ENCODE results near the gene STK39. TPM values are rescaled to one million over a fixed set of nuclear protein-coding genes. Genes with fewer than 3 reads are reported as not detected.

Gene STK39
- total RNA-seq, 2 experiments from 2014 or later = 17.7 to 41.1 TPM

DNA sequence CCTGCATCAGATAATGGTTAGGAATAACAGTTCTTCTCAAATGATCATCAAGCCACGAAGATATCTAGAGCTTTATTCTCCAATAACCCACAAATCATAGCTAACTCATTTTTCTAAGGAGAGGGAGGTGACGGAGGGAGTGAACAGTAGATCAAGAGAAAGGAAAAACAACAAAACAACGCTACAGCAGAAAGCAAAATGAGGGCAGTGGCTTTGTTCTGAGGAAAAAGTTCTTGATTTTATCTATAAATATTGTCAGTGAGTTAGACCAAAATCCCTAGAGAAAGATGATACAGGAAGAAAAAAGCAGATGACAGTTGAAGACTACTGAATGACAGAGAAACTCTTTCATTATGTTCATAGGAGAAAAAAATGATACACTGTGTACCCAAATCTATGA is 71.0 kb downstream of the STK39 start:
- ChIA-PET CTCF (ENCODE audit: unreplicated experiment) (no interaction called here), POLR2A (interaction anchor here (1.0 to 1.5 kb wide), 2 partner anchors 11 to 25 kb away, joined by 3 to 4 read pairs; no protein-coding TSS in a partner anchor)
- H3K4me2 ChIP-seq (ENCODE audit: low read length) = no peak overlapping the region
- intact Hi-C loops (cut with micrococcal nuclease; ENCODE audit: unreplicated experiment) = no loop called here
- no peak overlapping the region for H3K4me3 ChIP-seq (ENCODE audit: low read depth, low read length, poor library complexity, severe bottlenecking)
- H4K20me1 ChIP-seq (ENCODE audit: insufficient read depth, low read length) = no peaks in the 10 kb centered on the region
- TF ChIP-seq, protein P1, sequence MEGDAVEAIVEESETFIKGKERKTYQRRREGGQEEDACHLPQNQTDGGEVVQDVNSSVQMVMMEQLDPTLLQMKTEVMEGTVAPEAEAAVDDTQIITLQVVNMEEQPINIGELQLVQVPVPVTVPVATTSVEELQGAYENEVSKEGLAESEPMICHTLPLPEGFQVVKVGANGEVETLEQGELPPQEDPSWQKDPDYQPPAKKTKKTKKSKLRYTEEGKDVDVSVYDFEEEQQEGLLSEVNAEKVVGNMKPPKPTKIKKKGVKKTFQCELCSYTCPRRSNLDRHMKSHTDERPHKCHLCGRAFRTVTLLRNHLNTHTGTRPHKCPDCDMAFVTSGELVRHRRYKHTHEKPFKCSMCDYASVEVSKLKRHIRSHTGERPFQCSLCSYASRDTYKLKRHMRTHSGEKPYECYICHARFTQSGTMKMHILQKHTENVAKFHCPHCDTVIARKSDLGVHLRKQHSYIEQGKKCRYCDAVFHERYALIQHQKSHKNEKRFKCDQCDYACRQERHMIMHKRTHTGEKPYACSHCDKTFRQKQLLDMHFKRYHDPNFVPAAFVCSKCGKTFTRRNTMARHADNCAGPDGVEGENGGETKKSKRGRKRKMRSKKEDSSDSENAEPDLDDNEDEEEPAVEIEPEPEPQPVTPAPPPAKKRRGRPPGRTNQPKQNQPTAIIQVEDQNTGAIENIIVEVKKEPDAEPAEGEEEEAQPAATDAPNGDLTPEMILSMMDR (conservative IDR thresholded peaks at IDR 0.05; ENCODE audit: low read length) = no peak
- TF ChIP-seq EZH2phosphoT487 (IDR thresholded peaks at IDR 0.05; ENCODE audit: borderline replicate concordance, low read depth, low read length) = no peak
- H3K4me1 ChIP-seq (ENCODE audit: insufficient read depth, low read length, poor library complexity, severe bottlenecking) = peaks cover 15% of the 10 kb centered on the region
- BruUV-seq (replicated peaks) = no TSS peak
- DNase-seq (ENCODE audit: low spot score) = no peak
- H3K9me3 ChIP-seq (ENCODE audit: low read length) = no peaks in the 10 kb centered on the region
- peaks cover 20% of the 10 kb centered on the region for H3K36me3 ChIP-seq (ENCODE audit: insufficient read depth, low read length)
- H3K79me2 ChIP-seq (ENCODE audit: insufficient read depth, low read depth, low read length) = no peaks in the 10 kb centered on the region
- no peak overlapping the region for H3K27ac ChIP-seq (ENCODE audit: low read depth, low read length, poor library complexity, severe bottlenecking)
- H2AFZ ChIP-seq (ENCODE audit: low read length) = no peak overlapping the region
- H3K9me2 ChIP-seq (ENCODE audit: insufficient read depth, low read length) = no peaks in the 10 kb centered on the region

DNA sequence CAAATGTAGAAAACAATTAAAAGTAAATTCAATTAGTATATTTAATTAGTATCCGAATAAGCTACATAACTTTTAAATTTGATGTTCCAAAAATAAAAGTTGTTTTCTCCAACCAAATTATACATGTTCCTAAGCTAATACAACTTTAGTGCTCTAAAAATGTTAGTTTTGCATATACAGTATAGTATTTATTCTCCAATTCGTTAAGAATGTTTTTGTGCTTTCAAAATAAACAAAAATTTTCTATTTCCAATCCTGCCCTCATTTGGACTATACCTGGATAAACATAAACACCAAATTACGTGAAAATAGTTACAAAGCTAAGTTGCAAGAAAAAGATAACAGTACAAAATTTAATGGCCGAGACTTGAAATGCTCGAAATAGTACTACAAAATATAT is 71.9 kb downstream of the STK39 start:
- Histone ChIP-seq H4K20me1 (ENCODE audit: insufficient read depth, low read length) (no peaks in the 10 kb centered on the region), H2AFZ (ENCODE audit: low read length) (no peak overlapping the region), H3K4me3 (ENCODE audit: low read depth, low read length, poor library complexity, severe bottlenecking) (no peak overlapping the region), H3K79me2 (ENCODE audit: insufficient read depth, low read depth, low read length) (no peaks in the 10 kb centered on the region), H3K4me1 (ENCODE audit: insufficient read depth, low read length, poor library complexity, severe bottlenecking) (peaks cover 15% of the 10 kb centered on the region), H3K4me2 (ENCODE audit: low read length) (no peak overlapping the region), H3K9me2 (ENCODE audit: insufficient read depth, low read length) (no peaks in the 10 kb centered on the region), H3K9me3 (ENCODE audit: low read length) (no peaks in the 10 kb centered on the region), H3K36me3 (ENCODE audit: insufficient read depth, low read length) (peaks cover 12% of the 10 kb centered on the region), H3K27ac (ENCODE audit: low read depth, low read length, poor library complexity, severe bottlenecking) (no peak overlapping the region)
- TF ChIP-seq EZH2phosphoT487 (IDR thresholded peaks at IDR 0.05; ENCODE audit: borderline replicate concordance, low read depth, low read length) = no peak
- TF ChIP-seq, protein P1 (conservative IDR thresholded peaks at IDR 0.05; ENCODE audit: low read length) = no peak
- intact Hi-C loops (cut with micrococcal nuclease; ENCODE audit: unreplicated experiment) = no loop called here
- BruUV-seq (replicated peaks) = no TSS peak
- ChIA-PET CTCF (ENCODE audit: unreplicated experiment) (no interaction called here), POLR2A (interaction anchor here (0.6 to 1.5 kb wide), 4 partner anchors 10 to 644 kb away, joined by 3 to 4 read pairs (median 3); no protein-coding TSS in a partner anchor)
- DNase-seq (ENCODE audit: low spot score) = no peak

DNA sequence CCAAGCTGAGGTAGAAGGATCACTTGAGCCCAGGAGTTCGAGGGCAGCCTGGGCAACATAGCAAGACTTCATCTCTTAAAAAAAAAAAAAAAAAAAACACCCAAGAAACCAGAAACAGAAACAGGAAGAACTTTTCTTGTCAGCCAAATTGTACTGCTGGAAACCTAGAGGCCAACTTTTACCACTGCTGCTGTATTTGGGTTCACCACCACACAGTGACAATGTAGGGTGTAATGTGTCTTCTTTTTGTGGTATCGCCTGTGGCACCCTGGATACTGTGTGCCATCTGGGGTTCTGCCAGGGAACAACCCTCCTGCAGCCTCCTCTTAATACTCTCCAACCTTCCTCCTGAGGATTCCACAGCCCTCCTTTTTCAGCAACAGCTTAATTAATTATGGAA is 72.6 kb downstream of the STK39 start:
- Histone ChIP-seq H3K36me3 (ENCODE audit: insufficient read depth, low read length) (peaks cover 12% of the 10 kb centered on the region), H3K79me2 (ENCODE audit: insufficient read depth, low read depth, low read length) (no peaks in the 10 kb centered on the region), H3K4me2 (ENCODE audit: low read length) (peak overlapping the region; percentile 32; the same call in 1 of the 2 replicates), H4K20me1 (ENCODE audit: insufficient read depth, low read length) (no peaks in the 10 kb centered on the region), H3K27ac (ENCODE audit: low read depth, low read length, poor library complexity, severe bottlenecking) (no peak overlapping the region), H3K4me1 (ENCODE audit: insufficient read depth, low read length, poor library complexity, severe bottlenecking) (peaks cover 15% of the 10 kb centered on the region), H3K4me3 (ENCODE audit: low read depth, low read length, poor library complexity, severe bottlenecking) (no peak overlapping the region), H3K9me3 (ENCODE audit: low read length) (no peaks in the 10 kb centered on the region), H3K9me2 (ENCODE audit: insufficient read depth, low read length) (no peaks in the 10 kb centered on the region), H2AFZ (ENCODE audit: low read length) (no peak overlapping the region)
- no TSS peak for BruUV-seq (replicated peaks)
- intact Hi-C loops (cut with micrococcal nuclease; ENCODE audit: unreplicated experiment) = no loop called here
- peak; percentile 14 for DNase-seq (ENCODE audit: low spot score)
- no peak for TF ChIP-seq EZH2phosphoT487 (IDR thresholded peaks at IDR 0.05; ENCODE audit: borderline replicate concordance, low read depth, low read length)
- TF ChIP-seq, protein P1 (conservative IDR thresholded peaks at IDR 0.05; ENCODE audit: low read length) = no peak
- CTCF ChIA-PET (ENCODE audit: unreplicated experiment) = no interaction called here
- POLR2A ChIA-PET = interaction anchor here (0.6 to 0.9 kb wide), 4 partner anchors 13 to 196 kb away, joined by 3 to 5 read pairs (median 4); no protein-coding TSS in a partner anchor
